PC-9 (cell line): Measurements from ENCODE around the gene PLEKHF1.

Source experiments
- CTCF ChIP-seq: fragments of 200-600 bp; sonication (generic); conservative IDR thresholded peaks from 2 replicates; pipeline ENCODE4 v1.6.1; 2017; ENCODE audit warnings: mixed run types, antibody characterized with exemption, mild to moderate bottlenecking, moderate library complexity
- EZH2 ChIP-seq: fragments of 200-600 bp; sonication (generic); IDR thresholded peaks from 2 replicates; pipeline ENCODE4 v1.8.0; 2017; ENCODE audit warnings: antibody characterized with exemption, low read depth

GRCh38 chr19:29631450-29631849 lies 33.8 kb upstream of the PLEKHF1 start:
- TF ChIP-seq CTCF (no peak), EZH2 (no peak)
